ENCODE results near the gene GALNT2. TPM values are rescaled to one million over a fixed set of nuclear protein-coding genes. Genes with fewer than 3 reads are reported as not detected.

Gene GALNT2
- total and polyA plus RNA-seq, 9 of the 15 experiments (the other 6 are each of a cell fraction or from before 2014, with no cell fraction given), result 1.6 to 106 (median 51.9) TPM

GRCh38 chr1:230156068-230156467, 89.0 kb downstream of the GALNT2 start (continued):
- TF ChIP-seq NFE2L1 (tag; IDR thresholded peaks at IDR 0.05; ENCODE audit: borderline replicate concordance, low read depth) (no peak), ZBTB12 (CRISPR knock-in tag; IDR thresholded peaks at IDR 0.05) (no peak), HMGXB4 (CRISPR knock-in tag; IDR thresholded peaks at IDR 0.05) (no peak), LEF1 (IDR thresholded peaks at IDR 0.05) (0 out of 2 replicates have a peak, but pooled peaks have one; percentile 21), ZNF384 (IDR thresholded peaks at IDR 0.05; ENCODE audit: low read depth, low read length) (no peak), ZNF589 (CRISPR knock-in tag; IDR thresholded peaks at IDR 0.05; ENCODE audit: low read depth) (no peak), ZFP91 (CRISPR knock-in tag; IDR thresholded peaks at IDR 0.05) (no peak), ZNF174 (CRISPR knock-in tag; IDR thresholded peaks at IDR 0.05) (no peak), SFPQ (IDR thresholded peaks at IDR 0.05; ENCODE audit: low read depth, low read length) (no peak), GATA2 (CRISPR knock-in tag; IDR thresholded peaks at IDR 0.05) (no peak), BCOR (IDR thresholded peaks at IDR 0.05) (no peak), KDM5B (IDR thresholded peaks at IDR 0.05; ENCODE audit: insufficient replicate concordance, low read depth, low read length) (no peak), SAFB2 (IDR thresholded peaks at IDR 0.05; ENCODE audit: borderline replicate concordance, low read depth, low read length, severe bottlenecking) (no peak), ATF3 (IDR thresholded peaks at IDR 0.05) (no peak), ATF3 (CRISPR knock-in tag; conservative IDR thresholded peaks at IDR 0.05) (no peak), NR2C1 (IDR thresholded peaks at IDR 0.05) (peak; percentile 65; the same call in 1 of the 2 replicates), NR2C1 (tag; IDR thresholded peaks at IDR 0.05) (peak; percentile 64), SMARCA4 (IDR thresholded peaks at IDR 0.05) (peak; percentile 52; the same call in 1 of the 2 replicates), ZNF124 (CRISPR knock-in tag; IDR thresholded peaks at IDR 0.05) (no peak), SLC30A9 (CRISPR knock-in tag; IDR thresholded peaks at IDR 0.05) (no peak), ZNF512 (tag; IDR thresholded peaks at IDR 0.05) (no peak)

Measured in K562 (cell line).